Measurements from ENCODE around the gene POLN.

POLN gene

DNA sequence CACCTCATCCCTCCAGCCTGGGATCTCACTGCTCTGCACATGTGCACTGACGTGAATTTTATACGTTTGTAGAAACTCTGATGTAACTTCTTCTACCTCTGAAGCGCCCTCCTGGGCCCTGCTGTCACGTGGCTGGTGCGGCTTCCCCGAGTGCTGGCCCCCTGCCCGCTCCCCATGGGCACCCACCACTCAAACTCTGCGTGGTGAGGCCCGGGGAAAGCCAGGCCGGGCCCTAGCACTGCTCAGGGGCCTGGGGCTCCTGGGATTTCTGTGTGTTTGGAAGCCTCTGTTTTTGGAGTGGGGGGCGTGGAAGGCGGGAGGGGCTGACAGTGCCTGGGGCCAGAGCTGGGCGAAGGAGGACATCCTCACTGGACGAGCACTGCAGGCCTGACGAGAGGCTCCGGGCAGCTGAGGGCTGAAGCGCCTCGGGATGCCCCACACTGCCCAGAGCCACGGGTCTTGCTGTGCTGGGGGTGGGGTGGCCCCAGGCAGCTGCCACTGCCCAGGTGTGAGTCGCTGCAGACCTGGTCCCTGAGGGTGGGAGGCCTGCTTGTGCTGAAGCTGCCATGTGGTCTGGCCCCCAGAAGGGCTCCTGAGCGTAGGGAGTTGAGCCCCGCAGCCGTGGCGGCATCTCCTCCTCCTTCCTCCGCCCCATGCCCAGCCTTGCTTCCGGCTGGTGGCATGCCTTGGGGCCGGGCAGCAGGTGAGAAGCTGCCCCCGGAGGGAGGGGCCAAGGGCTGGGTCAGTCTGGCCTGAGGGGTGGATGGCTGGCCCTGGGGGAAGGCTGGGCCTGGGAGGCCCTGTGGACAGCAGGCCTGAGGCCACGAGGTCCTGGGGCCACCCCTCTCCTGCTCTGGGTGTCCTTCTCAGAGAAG lies 175.1 kb downstream of the POLN start:
- no peak for DNase-seq

- no peak for DNase-seq
Measured at GRCh38 chr4:2066011-2066551, 175.8 kb downstream of the POLN start.

GRCh38 chr4:2065106-2065930 lies 176.6 kb downstream of the POLN start:
- DNase-seq: no peak

DNA sequence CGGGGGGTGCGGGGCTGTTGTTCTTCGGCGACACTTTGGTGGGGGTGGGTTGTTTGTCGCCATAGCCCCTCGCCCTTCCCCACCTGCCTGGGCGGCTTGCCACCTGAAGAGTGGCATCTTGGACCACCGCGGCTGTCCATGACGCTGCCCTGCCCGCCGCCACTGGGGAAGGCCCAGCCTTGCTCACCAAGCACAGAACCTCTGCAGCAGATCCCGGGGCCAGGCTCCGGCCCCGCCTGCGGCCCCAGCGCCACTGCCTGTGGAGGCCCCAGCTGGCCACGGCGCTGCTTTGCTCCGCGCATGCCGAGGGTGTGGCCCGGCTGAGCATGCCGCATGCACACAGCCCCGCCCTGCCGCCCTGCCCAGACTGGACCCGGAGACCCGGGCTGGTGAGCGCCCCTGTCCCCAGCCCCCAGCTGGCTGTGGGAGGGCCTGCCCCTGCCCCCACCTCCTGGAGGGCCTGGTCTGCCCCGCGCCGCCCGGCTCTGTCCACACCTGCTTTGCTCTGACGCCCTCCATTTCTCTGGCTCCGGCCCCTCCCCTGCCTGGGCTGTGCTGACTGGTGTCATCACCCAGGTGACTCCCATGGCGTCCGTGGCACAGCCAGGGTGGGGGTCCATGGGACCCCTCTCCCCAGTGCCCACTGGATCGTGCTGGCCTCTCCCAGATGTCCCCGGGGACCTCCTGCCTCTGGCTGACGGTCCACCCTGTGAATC lies 177.5 kb downstream of the POLN start:
- no peak for DNase-seq

- DNase-seq: no peak
Measured at GRCh38 chr4:2063557-2064275, 178.2 kb downstream of the POLN start.

- DNase-seq: no peak
Measured at GRCh38 chr4:2062808-2063524, 179.0 kb downstream of the POLN start.

- DNase-seq: no peak
Measured at GRCh38 chr4:2062168-2062807, 179.6 kb downstream of the POLN start.

DNA sequence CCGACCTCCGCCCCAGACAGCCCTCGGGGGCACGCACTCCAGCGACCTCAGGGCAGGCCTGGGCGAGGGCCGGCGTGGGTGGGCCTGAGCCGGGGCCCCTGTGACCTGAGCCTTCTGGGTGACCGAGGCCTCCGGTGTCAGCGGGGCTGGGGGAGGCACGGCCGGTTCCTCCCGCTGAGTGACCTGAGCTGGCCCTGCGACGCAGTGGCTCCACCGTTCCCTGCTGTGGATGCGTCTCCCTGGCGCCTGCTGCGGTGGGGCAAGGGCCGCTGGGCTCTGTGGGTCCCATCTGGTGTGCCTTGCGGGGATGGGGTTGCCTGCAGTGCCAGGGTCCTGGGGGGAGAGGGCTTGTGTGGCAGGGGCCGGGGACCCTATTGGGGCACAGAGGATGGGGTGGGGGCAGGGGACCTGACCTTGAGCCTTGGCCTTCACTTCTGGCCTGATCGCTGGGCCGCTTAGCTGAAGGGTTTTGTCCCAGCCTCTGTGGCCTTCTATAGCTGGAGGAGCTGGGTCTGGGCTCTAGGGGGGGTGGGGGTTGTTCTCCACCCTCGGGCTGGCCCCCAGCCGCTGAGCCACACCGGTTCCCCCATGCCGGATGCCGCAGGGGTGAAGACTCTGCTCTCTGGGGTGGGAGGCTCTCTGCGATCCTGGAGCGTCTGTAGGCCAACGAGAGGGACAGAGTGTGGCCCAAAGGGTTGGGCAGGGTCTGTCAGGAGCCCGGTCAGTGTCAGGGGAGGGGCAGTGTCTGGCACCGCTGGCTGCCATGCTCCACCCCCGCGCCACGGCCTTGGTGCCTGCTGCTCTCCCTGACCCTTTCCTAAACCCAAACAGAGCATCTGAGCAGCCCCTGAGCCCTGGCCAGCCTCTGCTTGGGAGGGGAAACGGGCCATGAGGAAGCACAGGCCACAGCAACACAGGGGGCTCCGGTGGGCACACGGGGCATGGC lies 180.5 kb downstream of the POLN start:
- DNase-seq: peak; percentile 4

GRCh38 chr4:2060611-2061185 lies 181.2 kb downstream of the POLN start:
- no peak for DNase-seq

DNA sequence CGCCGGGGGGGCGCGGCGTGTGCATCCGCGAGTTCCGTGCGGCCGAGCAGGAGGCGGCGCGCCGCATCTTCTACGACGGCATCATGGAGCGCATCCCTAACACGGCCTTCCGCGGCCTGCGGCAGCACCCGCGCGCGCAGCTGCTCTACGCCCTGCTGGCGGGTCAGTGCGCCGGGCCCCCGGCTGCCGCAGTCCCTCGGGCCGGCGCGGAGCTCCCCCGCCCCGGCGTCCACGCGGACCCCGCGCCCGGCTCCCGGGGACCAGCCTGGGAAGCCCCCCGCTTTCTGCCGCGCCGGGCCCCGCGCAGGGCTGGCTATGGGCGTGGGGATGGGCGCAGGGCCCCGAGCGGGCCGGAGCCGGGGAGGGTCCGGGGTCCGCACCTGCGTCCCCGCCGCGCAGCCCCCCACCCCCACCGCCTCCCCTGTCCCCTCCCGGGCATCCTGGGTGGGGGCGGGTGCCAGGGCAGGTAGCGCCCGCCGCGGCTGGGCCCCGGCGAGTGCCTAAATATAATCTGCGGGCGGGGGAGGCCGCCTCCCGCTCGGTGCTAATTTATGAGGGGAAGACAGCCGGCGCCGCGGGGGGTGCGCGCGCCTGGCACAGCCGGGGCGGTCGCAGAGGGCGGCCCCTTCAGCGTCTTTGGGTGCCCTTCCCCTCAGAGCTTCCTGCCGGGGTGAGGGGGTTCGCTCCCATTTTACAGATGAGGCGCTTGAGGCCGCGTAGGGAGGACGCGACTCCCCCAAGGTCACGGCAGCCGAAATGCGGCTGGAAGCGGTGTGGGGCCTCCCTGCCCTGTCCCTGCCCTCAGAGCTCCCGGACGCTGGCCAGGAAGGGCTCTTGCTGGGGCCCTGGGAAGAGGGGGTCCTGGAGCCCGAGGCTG lies 182.0 kb downstream of the POLN start:
- DNase-seq: peak; percentile 60

DNA sequence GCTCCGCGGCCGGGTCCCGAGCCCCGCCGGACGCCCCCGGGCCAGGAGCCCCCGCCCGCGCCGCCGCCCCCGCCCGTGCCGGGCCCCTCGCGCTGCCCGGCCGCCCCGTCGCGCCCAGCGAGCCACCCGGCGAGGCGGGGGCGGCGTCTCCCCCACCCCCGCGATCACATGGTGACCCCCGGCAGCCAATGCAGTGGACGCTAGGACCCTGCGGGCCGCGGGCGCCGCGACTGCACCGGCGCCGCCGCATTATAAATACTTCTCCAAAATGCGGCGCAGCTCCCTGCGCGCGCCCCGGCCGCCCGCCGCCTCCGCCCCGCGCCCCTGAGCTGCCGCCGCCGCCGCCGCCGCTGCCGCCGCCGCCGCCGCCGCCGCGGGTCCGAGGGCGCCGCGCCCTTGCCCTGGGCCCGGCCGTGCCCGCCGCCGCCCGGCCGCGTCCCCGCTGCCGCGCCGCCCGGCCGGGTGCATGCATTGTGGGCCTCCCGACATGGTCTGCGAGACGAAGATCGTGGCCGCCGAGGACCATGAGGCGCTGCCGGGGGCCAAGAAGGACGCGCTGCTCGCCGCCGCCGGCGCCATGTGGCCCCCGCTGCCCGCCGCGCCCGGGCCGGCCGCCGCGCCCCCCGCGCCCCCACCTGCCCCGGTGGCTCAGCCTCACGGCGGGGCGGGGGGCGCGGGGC lies 182.7 kb downstream of the POLN start, which contains the start of gene NAT8L:
Gene NAT8L, plus strand, starts transcription at position 282 of the 680 bp plus-strand sequence. Its CDS starts 185 bp downstream, at position 467.
- peak; percentile 82 for DNase-seq

DNA sequence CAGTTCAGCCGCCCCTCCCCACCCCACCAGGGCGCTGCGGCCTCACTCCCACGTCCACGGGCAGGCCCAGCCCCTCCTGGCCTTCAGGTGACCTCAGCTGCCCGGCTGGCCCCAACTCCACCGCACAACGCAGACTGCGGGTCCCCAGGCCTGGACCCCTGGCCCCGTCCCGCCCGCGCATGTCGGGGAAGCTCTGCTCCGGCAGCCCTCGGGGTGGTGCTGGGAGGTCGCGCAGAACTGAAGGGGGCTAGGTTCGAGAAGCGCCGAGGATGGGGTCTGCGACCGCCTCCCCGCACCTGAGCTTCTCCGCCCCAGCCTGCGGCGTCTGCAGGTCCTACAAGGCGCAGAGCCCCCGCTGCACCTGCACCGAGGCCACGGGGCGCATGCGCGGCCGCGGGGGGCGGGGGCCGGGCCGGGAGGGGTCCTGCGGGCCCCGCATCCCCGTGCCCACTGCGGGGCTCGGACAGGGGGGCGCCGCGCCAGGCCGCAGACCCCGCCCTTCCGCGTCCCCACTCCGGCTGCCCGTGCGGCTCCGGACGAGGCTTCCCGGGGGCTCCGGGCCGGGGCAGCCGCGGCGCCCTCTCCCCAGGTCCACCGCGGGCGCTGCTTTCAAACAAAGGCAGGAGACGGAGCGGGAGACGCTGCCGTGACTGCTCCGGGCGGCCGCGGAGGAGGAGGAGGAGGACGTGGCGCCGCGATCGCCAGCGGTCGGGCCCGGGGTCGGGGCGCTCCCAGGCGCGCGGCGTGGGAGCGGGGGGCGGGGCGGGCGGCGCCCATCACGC lies 183.5 kb downstream of the POLN start:
- DNase-seq: peak; percentile 64

- DNase-seq: no peak
Measured at GRCh38 chr4:2057382-2058065, 184.4 kb downstream of the POLN start.

GRCh38 chr4:2054217-2054616 lies 187.7 kb downstream of the POLN start:
- no peak for DNase-seq

GRCh38 chr4:2051086-2051485 lies 190.8 kb downstream of the POLN start:
- no peak for DNase-seq

- no peak for DNase-seq
Measured at GRCh38 chr4:2049811-2050210, 192.1 kb downstream of the POLN start.
